ENCODE data around the gene ACRV1.
A peak's percentile ranks its signal among the peaks of the same experiment; 100 is the strongest.

ACRV1 gene

GRCh38 chr11:125649465-125650166, 31.0 kb downstream of the ACRV1 start:
- no peak for DNase-seq

- no peak for DNase-seq
Measured at GRCh38 chr11:125645871-125646270, 34.8 kb downstream of the ACRV1 start.

- no peak for DNase-seq
Measured at GRCh38 chr11:125638315-125638714, 42.3 kb downstream of the ACRV1 start.

GRCh38 chr11:125637840-125638239, 42.8 kb downstream of the ACRV1 start:
- no peak for DNase-seq

- DNase-seq: no peak
Measured at GRCh38 chr11:125627236-125627910, 53.3 kb downstream of the ACRV1 start.

GRCh38 chr11:125626288-125626950, 54.2 kb downstream of the ACRV1 start:
- peak in 1 of 4 experiments; percentile 4 for DNase-seq

GRCh38 chr11:125625630-125626287, 54.9 kb downstream of the ACRV1 start:
- peak; percentile 68 to 80 (median 76) for DNase-seq

GRCh38 chr11:125625225-125625629, 55.4 kb downstream of the ACRV1 start:
- no peak for DNase-seq

GRCh38 chr11:125624756-125625213, 55.9 kb downstream of the ACRV1 start, which contains the start of gene CHEK1:
Gene CHEK1, plus strand, starts transcription at chr11:125625163. Its CDS starts 1,606 bp downstream, at chr11:125626769.
- DNase-seq: no peak

GRCh38 chr11:125623064-125623463, 57.6 kb downstream of the ACRV1 start:
- DNase-seq: no peak

- DNase-seq: no peak
Measured at GRCh38 chr11:125621995-125622394, 58.7 kb downstream of the ACRV1 start.
